Adipose tissue (tissue), 3 donors: ENCODE data around the gene PWWP2B. TPM values are rescaled to one million over a fixed set of nuclear protein-coding genes. Genes with fewer than 3 reads are reported as not detected.

Source experiments
- H3K27ac ChIP-seq: one replicate; pipeline ENCODE4 v1.5.1; 2013; ENCODE audit warnings: low read depth, low read length
- WGBS, 3 donors: extraction: QIAGEN DNeasy Blood & Tissue Kit; methylation state at CpG; one replicate each; pipeline ENCODE4 v1.1.7; 2013; 5-methylcytosine and 5-hydroxymethylcytosine counted together
- polyA plus RNA-seq, 3 donors: library from polyadenylated mRNA; stranded (reverse); fragments of 200-250 nt; gene quantifications; one replicate each; pipeline ENCODE4 v1.2.3, GENCODE V29; 2013
- donor health status: healthy with polysubstance abuse.
- donor health status: Bipolar disorder and iron deficiency.
- donor health status: healthy.

The PWWP2B gene
- polyA plus RNA-seq, 3 donors: 9.2 to 33.1 (median 17.2) TPM

DNA sequence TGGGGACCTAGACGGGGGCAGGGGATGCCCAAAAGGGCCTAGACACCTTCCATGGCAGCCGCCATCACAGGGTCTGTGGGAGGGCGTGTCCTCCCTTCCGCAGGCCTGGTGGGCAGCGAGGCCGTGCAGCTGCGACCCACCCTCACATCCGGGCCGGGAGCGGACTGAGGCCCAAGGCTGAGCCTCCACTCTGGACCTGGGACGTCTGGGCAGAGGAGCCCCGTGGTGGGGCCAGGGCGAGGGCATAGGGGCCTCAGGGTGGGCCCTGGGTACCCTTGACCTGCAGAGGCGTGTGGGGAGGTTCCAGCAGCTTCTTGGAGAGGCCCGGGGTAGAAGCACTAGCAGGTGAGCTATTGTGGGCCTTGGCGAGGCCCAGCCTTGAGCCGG lies 49.2 kb downstream of the PWWP2B start:
- no peak overlapping the region for H3K27ac ChIP-seq
- WGBS, 3 donors: 89 to 90% (median 90%) methylated on average over 14 to 17 of the region's 17 CpGs

DNA sequence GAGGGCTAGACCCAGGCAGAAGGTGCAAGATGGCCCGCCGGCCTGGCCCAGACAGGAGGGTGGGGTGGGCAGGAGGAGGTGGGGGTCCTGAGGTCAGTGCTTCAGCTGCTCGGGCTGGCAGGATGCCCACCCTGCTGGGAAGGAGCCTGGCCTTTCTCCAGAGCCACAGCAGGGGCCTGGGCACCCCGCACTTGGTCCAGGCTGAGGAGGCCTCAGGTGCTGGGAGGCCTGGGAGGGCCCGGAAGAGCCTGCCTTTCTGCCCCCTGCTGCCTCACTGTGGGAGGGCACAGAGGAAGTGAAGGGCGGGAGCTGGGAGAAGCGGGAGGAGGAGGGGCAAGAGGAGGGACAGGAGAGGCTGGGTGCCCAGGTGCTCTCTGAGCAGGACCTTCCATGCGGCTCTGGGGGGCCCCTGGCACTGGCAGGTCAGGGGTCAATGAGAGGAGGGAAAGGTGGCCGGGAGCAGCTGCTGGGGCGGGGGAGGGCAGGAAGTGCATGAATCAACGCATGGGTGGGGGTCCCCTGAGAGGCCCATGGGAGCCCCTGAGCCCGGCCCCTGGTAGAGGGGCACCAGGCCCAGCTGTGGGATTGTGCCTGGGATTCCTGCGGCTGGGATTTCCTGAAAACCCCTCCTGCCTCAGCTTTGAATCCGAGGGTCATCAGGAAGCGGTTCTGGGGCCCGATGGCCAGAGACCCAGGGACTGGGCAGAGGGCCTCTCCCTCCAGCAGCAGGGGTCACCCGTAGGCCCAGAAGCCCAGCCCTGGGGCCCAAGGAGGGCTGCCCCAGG lies 49.9 kb downstream of the PWWP2B start:
- H3K27ac ChIP-seq: peak overlapping the region; percentile 15
- 36 to 44% (median 37%) methylated on average over 16 to 17 of the region's 17 CpGs for WGBS, 3 donors

DNA sequence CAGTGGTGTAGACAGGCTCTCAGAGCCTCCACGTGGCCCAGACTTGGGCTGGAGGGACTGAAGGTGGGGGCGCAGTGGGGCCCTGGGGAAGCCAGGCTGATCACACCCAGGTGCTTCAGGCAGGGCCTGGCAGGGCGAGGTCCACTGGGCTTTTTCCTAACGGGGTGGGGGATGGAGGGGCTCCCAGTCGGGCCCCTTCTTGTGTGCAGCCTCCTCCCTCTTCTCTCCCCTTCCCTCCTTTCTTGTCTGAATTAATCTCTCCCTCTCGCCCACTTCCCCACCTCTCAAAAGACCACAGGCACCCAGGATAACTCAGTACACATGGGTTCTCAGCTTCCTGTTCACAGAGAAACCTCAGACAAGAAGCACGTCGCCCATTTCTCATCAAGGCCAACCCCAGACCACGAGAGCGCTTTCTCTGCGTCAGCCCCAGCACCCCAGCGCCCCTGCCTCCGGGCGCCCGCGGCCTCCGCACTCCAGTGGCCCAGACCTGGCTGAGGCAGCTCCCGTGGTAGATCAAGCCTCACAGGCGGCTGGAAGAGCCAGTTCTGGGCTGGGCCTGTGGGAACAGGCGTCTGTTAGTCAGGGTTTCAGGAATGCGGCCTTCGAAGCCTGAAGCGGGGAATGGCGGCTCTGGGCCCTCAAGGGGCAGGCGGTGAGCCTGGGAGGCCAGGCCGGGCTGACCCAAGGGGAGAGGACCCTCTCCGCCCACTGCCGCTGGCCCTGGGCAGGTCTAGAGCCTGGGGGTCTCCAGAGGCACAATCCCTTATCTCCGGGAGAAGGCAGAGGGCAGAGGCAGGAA lies 50.6 kb downstream of the PWWP2B start:
- peak overlapping the region; percentile 23 for H3K27ac ChIP-seq
- 38 to 54% (median 48%) methylated on average over 28 to 29 of the region's 29 CpGs for WGBS, 3 donors

DNA sequence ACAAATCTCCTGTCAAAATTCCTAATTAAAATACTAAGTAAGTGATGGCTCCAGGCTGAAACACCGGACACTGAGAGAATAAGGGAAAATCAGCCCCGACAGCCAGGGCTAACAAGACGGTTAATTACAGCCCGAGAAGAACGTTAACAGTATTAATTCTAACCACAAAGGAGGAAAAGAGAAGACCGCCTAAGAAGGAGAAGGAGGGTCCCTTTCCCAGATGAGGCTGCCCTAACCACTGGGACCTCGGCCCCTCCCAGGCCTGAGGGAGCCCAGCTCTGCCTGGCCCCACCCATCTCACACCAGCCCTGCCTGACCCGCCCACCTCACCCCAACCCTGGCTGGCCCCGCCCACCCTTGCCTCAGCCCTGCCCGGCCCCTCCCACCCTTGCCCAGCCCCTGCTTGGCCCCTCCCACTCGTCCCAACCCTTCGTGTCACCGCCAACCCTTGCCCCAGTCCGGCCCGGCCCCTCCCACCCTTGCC lies 51.3 kb downstream of the PWWP2B start:
- 43 to 61% (median 46%) methylated on average over 10 to 15 of the region's 15 CpGs for WGBS, 3 donors
- peak overlapping the region; percentile 23 for H3K27ac ChIP-seq

DNA sequence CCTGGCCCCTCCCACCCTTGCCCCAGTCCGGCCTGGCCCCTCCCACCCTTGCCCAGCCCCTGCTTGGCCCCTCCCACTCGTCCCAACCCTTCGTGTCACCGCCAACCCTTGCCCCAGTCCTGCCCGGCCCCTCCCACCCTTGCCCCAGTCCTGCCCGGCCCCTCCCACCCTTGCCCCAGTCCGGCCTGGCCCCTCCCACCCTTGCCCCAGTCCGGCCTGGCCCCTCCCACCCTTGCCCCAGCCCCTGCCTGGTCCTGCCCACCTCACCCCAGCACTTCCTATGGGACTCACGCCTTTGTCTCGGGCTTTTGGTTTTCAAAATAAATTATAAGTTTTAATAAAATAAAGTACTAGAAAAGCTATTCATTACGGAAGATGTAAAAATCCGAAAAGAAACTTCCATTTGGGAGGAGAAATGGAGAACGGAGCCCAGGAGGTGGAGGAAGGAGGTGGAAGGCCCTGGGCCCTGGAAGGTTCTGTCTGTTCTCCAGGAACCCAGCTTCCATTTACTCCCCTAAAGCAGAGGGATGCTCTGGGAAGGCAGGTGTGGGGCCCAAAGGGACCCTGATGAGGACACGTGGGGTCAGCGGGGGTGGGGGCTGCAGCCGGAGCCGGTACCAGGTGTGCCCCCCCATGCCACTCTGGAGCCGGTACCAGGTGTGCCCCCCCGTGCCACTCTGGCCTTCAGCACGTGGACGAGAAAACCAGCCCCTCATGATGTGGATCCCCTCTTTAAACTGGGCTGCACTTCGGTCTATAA lies 52.2 kb downstream of the PWWP2B start:
- WGBS, 3 donors: 43 to 51% (median 45%) methylated on average over 21 to 22 of the region's 22 CpGs
- H3K27ac ChIP-seq: no peak overlapping the region

DNA sequence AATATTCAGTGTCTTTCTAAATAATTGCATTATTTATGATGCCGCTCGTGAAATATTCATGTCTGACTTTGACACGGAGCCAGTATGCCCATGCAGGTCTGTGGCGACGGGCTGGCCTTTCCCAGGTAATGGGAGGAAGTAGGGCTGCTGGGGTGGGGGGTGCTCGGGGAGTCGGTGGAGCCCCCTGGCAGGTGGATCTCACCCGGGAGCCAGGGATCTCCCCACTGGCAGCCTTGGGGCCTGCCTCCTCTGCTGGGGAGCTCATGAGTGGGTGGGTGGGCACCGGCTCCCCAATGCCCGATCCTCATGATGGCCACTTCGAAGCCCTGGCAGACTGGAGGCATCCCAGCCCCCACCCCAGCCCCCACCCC lies 52.8 kb downstream of the PWWP2B start:
- WGBS, 3 donors: 62 to 71% (median 69%) methylated on average over 9 to 11 of the region's 11 CpGs
- no peak overlapping the region for H3K27ac ChIP-seq

DNA sequence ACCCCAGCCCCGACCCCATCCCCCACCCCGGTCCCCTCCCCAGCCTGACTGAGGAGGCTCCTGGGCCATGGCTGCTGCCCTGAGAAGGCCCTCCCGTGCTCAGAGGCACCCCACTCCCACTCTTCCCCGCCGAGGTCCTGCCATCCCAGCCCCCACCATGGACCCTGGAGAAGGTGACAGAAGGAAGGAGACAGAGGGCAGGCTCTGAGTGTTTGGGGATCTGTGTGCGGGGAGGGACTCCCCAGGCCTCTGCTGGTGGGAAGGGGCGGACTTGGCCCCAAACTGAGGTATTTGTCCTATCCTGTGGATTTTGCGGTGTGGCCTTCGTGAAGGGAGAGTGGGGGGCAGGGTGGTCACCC lies 53.4 kb downstream of the PWWP2B start:
- 75 to 86% (median 84%) methylated on average over 6 to 9 of the region's 9 CpGs for WGBS, 3 donors
- no peak overlapping the region for H3K27ac ChIP-seq

DNA sequence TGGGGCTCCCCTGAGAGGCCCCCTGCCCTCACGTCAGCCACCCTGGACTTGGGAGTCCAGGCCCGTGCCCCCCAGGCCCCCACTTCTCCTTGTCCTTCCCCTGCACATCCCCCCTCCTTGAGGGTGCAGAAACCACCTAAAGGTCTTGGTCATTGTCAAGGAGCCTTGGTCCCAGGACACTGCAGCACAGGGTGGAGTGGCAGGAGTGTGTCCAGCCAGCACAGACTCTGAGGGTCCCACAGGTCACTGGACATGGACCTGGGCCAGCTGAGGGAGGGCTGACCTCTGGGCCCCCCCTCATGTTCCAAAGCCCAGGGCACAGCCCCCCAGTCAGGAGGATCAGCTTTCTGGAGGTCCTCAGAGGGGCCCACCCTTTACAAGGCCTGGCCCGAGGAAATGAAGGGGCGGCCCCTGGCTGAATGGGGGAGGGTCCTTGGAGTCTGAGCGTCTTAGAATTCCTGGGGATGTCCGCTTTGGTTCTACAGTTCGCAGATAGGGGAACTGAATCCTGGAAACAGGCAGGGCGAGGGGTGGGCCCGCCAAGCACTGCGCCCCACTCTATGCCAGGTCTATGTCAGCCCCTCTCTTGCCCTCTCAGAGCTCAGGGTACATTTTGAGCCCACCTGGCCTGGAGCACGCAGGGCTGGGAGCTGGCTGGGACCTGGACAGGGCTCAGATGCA lies 54.0 kb downstream of the PWWP2B start:
- 73 to 81% (median 76%) methylated on average over 11 of the region's 11 CpGs for WGBS, 3 donors
- H3K27ac ChIP-seq: no peak overlapping the region

DNA sequence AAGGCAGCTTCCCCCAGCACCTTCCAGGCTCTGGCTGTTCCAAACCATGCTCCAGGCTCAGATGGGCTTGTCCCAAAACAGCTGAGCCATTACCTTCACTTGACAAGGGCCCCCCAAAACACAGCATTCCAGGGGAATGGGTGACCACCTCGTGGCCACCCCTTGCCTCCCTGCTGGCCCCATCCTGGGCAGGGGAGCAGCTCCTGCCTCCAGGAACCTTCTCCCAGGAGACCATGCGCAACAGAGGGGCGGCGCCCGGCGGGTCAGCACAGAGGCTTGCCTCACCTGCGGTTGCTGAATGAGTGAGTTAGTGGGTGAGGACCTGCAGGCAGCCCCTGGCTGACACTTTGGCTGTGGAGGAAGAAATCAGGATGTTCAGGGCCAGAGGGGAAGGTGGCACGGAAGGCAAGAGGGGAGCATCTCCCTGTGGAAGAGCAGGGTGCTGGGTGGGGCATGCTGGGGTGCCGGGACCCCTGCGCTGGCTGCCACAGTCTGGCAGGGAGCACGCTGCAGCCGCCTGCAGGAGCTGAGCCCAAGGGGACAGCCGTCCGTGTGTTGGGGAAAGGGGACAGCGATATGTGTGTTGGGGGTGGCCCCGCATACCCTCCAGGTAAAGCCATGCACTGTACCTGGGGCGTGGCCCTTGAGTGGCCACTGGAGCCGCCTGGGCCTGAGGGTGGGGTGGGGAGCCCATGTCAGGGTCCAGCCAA lies 54.7 kb downstream of the PWWP2B start:
- H3K27ac ChIP-seq: no peak overlapping the region
- 85 to 88% (median 87%) methylated on average over 17 to 18 of the region's 18 CpGs for WGBS, 3 donors

DNA sequence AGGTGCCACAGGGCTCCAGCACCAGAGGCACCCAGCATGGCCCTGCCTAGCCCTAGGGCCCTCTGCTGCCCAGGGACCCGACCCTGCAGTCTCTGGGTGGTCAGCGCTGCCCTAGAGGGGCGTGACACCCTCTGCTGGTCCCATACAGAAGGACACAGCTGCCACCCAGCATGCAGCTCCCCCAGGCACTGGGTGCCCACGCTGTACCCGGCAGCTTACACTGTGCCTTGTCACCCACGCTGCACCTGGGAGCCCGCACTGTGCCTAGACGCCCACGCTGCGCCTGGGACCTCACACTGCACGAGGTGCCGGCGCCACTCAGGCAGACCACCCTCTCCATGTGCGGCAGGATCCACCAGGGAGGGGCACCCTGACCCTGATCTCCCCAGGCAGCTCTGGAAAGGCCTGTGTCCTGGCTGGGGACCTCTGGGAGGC lies 55.2 kb downstream of the PWWP2B start:
- 81 to 89% (median 85%) methylated on average over 14 of the region's 14 CpGs for WGBS, 3 donors
- H3K27ac ChIP-seq: no peak overlapping the region

DNA sequence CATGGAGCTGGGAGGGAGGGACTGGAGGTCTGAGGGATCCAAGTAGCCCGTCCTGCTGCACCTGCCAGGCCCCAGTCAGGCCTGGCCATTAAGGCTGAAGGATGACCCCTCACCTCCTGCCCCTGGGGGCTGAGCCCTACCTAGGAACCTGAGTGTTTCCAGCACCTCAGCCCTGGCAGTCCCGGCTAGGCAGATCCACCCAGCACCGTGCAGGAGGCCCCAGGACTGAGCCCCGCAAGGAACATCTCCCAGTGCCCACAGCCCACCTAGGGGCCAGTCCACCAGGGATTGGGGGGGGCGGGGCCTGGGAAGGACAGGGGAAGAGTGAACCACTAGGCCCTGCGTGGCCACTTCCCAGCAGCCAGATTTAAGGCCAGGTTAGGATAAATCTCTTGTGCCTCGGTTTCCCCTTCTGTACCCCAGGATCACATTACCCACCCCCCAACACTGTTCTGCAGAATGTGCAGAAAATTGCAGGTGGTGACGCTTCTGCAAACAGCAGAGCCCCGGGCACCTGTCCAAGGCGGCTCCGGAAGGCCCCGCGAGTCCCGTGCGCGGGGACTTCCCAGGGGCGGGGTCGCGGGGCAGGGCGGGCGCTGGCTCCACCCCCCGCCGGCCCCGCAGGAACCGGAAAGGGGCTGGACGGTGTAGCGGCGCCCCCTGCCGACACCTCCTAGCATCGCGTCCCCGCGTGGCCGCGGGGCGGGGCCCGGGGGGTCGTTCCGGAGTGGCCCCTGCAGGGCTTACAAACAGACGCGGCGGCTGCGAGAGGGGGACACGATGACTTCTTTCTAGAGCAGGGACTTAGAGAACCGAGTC lies 55.9 kb downstream of the PWWP2B start:
- H3K27ac ChIP-seq: no peak overlapping the region
- 5 to 8% (median 5%) methylated on average over 44 to 45 of the region's 45 CpGs for WGBS, 3 donors

DNA sequence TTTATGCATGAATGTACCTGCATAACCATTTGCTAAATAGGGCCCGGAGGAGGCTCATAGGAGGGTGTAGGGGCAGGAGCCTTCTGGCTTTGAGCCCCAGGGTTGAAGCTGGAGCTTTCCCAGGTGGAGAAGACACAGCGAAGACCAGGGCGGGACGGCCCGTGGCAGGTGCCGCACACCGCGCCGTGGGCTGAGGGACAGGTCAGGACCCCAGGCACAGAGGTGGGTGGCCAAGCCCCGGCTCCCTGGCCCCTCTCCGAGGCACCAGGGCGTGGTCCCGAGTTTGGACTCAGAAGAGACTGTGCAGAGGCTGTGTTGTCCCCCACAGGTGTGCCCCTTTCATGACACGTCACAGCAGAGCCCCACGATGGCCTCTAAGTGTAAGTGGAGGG lies 56.5 kb downstream of the PWWP2B start:
- no peak overlapping the region for H3K27ac ChIP-seq
- WGBS, 3 donors: 34 to 66% (median 55%) methylated on average over 15 of the region's 15 CpGs

DNA sequence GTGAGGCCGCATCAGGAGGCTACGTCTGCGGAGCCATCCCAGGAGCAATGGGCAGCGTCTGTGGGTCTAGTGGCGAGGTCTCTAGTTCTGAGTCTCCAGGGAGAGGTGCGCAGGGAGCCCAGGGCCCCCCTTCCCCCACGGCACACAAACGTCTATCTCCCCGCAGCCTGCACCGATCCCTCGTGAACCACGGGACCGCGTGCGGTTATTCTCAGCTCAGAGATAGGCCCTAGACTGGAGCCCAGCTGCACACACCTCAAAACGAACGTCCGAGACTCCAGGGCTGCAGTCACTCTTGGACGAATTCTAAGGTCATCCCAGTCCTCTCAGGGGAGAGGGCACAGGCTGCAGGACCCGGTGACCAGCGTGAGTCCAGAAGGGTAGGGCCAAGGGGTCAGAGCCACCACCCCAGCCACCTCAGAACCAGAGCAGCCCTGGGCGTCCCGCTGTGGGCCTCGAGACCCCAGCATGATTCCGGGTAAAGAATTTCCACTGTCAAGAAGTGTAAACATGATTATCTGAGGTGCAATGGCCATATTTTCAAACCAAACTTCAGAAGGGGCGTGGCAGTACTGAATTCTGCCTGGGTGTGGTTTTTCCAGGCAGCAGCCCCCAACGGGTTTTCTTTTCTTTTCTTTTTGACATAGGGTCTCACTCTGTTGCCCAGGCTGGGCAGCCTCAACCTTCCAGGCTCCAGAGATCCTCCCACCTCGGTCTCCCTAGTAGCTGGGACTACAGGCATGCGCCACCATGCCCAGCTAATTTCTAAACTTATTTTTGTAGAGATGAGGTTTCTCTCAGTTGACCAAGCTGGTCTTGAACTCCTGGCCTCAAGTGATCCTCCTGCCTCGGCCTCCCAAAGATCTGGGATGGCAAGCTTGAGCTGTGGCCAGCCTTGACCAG lies 57.5 kb downstream of the PWWP2B start:
- 73 to 89% (median 88%) methylated on average over 30 of the region's 30 CpGs for WGBS, 3 donors
- no peak overlapping the region for H3K27ac ChIP-seq

DNA sequence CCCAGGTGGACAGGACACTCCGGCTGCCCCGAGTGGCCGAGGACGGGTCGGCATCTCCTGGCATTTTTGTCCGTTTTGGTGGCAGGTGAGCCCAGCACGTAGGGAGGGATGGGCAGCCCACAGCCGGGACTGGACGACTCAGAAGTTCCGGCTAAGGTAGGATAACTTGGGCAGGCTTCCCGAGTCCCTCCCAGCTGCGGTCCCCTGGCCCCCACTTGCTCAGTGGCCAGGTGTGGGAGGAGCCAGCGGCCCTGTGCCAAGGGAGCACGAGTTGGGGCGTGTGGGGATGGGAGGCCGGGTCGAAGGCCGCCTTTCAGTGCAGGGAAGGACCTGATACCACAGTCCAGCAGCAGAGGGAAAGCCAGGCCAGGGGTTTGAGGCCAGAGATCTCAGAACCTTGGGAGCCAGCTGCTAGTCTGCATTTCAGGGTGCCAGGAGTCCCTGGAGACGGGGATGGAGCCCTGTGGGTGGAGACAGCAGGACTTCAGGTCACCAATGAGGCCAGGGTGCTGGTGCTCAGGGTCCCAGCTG lies 58.5 kb downstream of the PWWP2B start:
- 86 to 88% (median 87%) methylated on average over 16 to 19 of the region's 19 CpGs for WGBS, 3 donors
- no peak overlapping the region for H3K27ac ChIP-seq

DNA sequence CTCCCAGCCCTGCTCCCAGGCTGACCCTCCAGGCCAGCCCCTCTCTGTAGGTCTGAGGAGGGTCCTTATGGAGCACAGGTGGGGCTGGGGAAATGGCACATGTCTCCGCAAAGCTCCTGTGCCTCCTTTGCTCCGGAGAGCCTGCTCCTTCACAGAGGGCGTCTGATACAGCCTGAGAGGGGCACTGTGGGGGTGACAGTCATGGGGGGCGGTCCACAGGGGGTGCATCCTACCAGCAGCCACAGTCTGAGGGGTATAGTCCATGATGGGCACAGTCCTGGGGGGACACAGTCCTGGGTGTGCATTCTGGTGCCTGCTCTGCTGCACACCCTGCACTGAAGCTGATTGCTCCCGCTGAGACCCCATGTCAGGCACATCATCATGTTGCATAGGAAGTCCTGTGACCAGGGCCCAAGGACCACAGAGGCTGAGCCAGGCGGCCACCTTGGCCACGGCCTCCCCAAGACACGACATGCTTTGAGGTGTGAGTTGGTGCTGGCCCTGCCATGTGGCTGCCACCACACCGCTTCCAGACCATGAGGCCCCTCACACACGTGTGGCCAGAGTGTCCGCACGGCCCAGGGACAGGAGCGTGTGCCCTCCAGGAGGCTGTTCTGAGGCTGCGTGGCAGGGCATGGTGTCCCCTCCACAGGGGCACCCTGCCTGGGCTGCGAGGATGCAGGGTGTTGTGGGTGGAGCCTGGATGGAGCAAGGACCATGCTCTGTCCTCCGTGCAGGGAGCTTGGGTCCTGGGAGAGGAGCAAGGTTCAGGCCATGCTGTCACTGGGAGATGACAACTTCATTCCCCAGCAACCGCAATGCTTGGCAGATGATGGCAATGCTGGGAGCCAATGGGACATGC lies 59.2 kb downstream of the PWWP2B start:
- no peak overlapping the region for H3K27ac ChIP-seq
- WGBS, 3 donors: 90 to 94% (median 92%) methylated on average over 17 of the region's 17 CpGs
